Gastrocnemius medialis (tissue), 4 donors: ENCODE results near the gene IL16.

Source experiments
- CTCF ChIP-seq, 5 experiments: fragments of 450-650 bp in 3 of 5; fragments of 200-600 bp in 2 of 5; sonication (generic) in 2 of 5; IDR thresholded peaks in 4 of 5; conservative IDR thresholded peaks in 1 of 5; 1 replicate in 4 of 5; 2 replicates in 1 of 5; pipeline ENCODE4 v1.5.1; 2016 to 2019; ENCODE audit warnings: antibody characterized with exemption in 5 of 5, mild to moderate bottlenecking in 3 of 5, moderate library complexity in 3 of 5
- POLR2A ChIP-seq, 2 donors: fragments of 450-650 bp; IDR thresholded peaks; one replicate each; pipeline ENCODE4 v1.6.1; 2017; ENCODE audit warnings: antibody characterized with exemption in 2 of 2, mild to moderate bottlenecking in 2 of 2, moderate library complexity in 2 of 2

GRCh38 chr15:81285461-81285860, 88.8 kb downstream of the IL16 start:
- no peak for TF ChIP-seq CTCF (IDR thresholded peaks at IDR 0.05 in 4 of 5, conservative IDR thresholded peaks at IDR 0.05 in 1 of 5)
- no peak for TF ChIP-seq POLR2A (IDR thresholded peaks at IDR 0.05)
